K562 (cell line): ENCODE measurements around the gene RIT1. TPM values are rescaled to one million over a fixed set of nuclear protein-coding genes. Genes with fewer than 3 reads are reported as not detected.

ENCODE experiments used
- ATAC-seq: fragments of 200-7000 bp; cut with Tn5 transposase; 3 replicates; pipeline ENCODE4 v1.9.1; 2020; ENCODE audit warnings: moderate library complexity
- BruUV-seq: library from RNA; stranded (reverse); fragments of 400-500 nt; replicated peaks from 2 replicates; lab custom pipeline; 2021; lab: Mats Ljungman, UMichigan
- CTCF ChIA-PET: fragments of 300-600 bp; formaldehyde crosslinking; extraction: SDS; loops from one replicate; lab custom pipeline; 2021; ENCODE audit warnings: low intra/inter-chr PET ratio; lab: Yijun Ruan, JAX
- POLR2A ChIA-PET: fragments of 300-600, 350-650 bp; sonication (Branson Sonifier 250); formaldehyde crosslinking; extraction: SDS; loops from one replicate; lab custom pipeline; 2021; ENCODE audit warnings: antibody characterized with exemption, inconsistent platforms; lab: Yijun Ruan, JAX
- DNase-seq, 4 experiments: peaks; one replicate each; pipeline versions ENCODE4 v3.0.0 to v3.0.0-alpha.2; 2011 to 2018; ENCODE audit warnings: low spot score in 3 of 4, mixed read lengths in 3 of 4; ENCODE audit errors: extremely low read depth in 1 of 4
- FAIRE-seq: peaks from 2 replicates; lab custom pipeline; 2011; peaks lifted over from hg19 to GRCh38; lab: Jason Lieb, UNC
- H2AFZ ChIP-seq: 2 replicates; pipeline ENCODE4 v1.6.0; 2011; ENCODE audit warnings: low read depth, low read length, control low read depth, inconsistent platforms
- H3K27ac ChIP-seq: fragments of 200-600 bp; 3 replicates; pipeline ENCODE4 v1.8.0; 2011; ENCODE audit warnings: low read depth, mild to moderate bottlenecking, control low read depth, inconsistent platforms, low read length, moderate library complexity, mixed read lengths; ENCODE audit errors: extremely low read depth
- H3K27me3 ChIP-seq, 2 experiments: fragments of 300-600 bp in 1 of 2; 2 replicates in 1 of 2; 3 replicates in 1 of 2; pipeline versions ENCODE4 v1.6.0 to v1.8.0; 2011; ENCODE audit warnings: inconsistent platforms in 2 of 2, low read length in 2 of 2, mild to moderate bottlenecking in 1 of 2, mixed read lengths in 1 of 2, moderate library complexity in 1 of 2; ENCODE audit not compliant: control insufficient read depth in 2 of 2, insufficient read depth in 2 of 2
- H3K36me3 ChIP-seq: fragments of 300-600 bp; 3 replicates; pipeline ENCODE4 v1.8.0; 2011; ENCODE audit warnings: mild to moderate bottlenecking, low read length, inconsistent platforms; ENCODE audit not compliant: control insufficient read depth, insufficient read depth
- H3K4me1 ChIP-seq, 2 experiments: fragments of 200-600 bp in 1 of 2; replicated peaks in 1 of 2; 2 replicates in 1 of 2; 3 replicates in 1 of 2; pipeline versions ENCODE4 v1.5.1 to v1.8.0; 2011; ENCODE audit warnings: inconsistent platforms in 2 of 2, low read length in 2 of 2, mild to moderate bottlenecking in 1 of 2, mixed read lengths in 1 of 2, moderate library complexity in 1 of 2; ENCODE audit not compliant: control insufficient read depth in 2 of 2, insufficient read depth in 2 of 2
- H3K4me2 ChIP-seq: 2 replicates; pipeline ENCODE4 v1.6.1; 2011; ENCODE audit warnings: low read length, control low read depth, inconsistent platforms, mixed read lengths; ENCODE audit not compliant: insufficient read depth
- H3K4me3 ChIP-seq: fragments of 200-600 bp; sonication (generic), shearing (Covaris generic); 2 replicates; pipeline ENCODE4 v1.5.1; 2016; ENCODE audit warnings: control low read depth, inconsistent platforms
- H3K79me2 ChIP-seq: fragments of 200-600 bp; 3 replicates; pipeline ENCODE4 v1.8.0; 2011; ENCODE audit warnings: low read length, inconsistent platforms; ENCODE audit not compliant: control insufficient read depth, insufficient read depth
- H3K9ac ChIP-seq, 2 experiments: 2 replicates each; pipeline versions ENCODE4 v1.6.0 to v1.6.1; 2011; ENCODE audit warnings: low read depth in 2 of 2, low read length in 2 of 2, control low read depth in 1 of 2, inconsistent platforms in 1 of 2, mild to moderate bottlenecking in 1 of 2, mixed read lengths in 1 of 2; ENCODE audit not compliant: insufficient read depth in 1 of 2
- H3K9me1 ChIP-seq: one replicate; pipeline ENCODE4 v1.6.0; 2011; ENCODE audit warnings: inconsistent platforms, mild to moderate bottlenecking, low read length, moderate library complexity; ENCODE audit not compliant: control insufficient read depth, insufficient read depth
- H3K9me3 ChIP-seq: replicated peaks from 2 replicates; pipeline ENCODE4 v1.5.1; 2011; ENCODE audit warnings: low read depth, low read length, inconsistent platforms; ENCODE audit not compliant: control insufficient read depth, insufficient read depth
- H4K20me1 ChIP-seq: replicated peaks from 2 replicates; pipeline ENCODE4 v1.6.1; 2011; ENCODE audit warnings: low read length, inconsistent platforms, mixed read lengths; ENCODE audit not compliant: control insufficient read depth, insufficient read depth
- CEBPB ChIP-seq: fragments of 450-650 bp; IDR thresholded peaks from 2 replicates; pipeline ENCODE4 v1.6.1; 2016; ENCODE audit warnings: missing genetic modification characterization, missing compliant biosample characterization
- CEBPG ChIP-seq, 3 experiments: fragments of 200-800 bp in 1 of 3; sonication (Bioruptor generic) in 1 of 3; sonication (generic) in 1 of 3; formaldehyde crosslinking in 1 of 3; IDR thresholded peaks in 2 of 3; conservative IDR thresholded peaks in 1 of 3; 2 replicates each; pipeline versions ENCODE4 v1.6.1 to v1.8.0; 2016 to 2022; ENCODE audit warnings: missing compliant biosample characterization in 2 of 3, missing genetic modification characterization in 2 of 3, mild to moderate bottlenecking in 1 of 3, missing genetic modification reagents in 1 of 3
- FOXK2 ChIP-seq, 2 experiments: fragments of 450-650 bp; IDR thresholded peaks in 1 of 2; conservative IDR thresholded peaks in 1 of 2; 2 replicates each; pipeline ENCODE4 v1.6.1; 2016; ENCODE audit warnings: low read depth in 2 of 2, mild to moderate bottlenecking in 1 of 2
- KAT7 ChIP-seq: sonication (generic); formaldehyde crosslinking; IDR thresholded peaks from 2 replicates; pipeline ENCODE4 v1.8.0; 2022; ENCODE audit warnings: missing genetic modification reagents, mild to moderate bottlenecking, borderline replicate concordance
- MEF2D ChIP-seq: conservative IDR thresholded peaks from 2 replicates; pipeline ENCODE4 v1.6.1; 2016; ENCODE audit warnings: low read depth, missing genetic modification characterization, missing compliant biosample characterization
- MYBL2 ChIP-seq, 2 experiments: fragments of 450-650 bp in 1 of 2; sonication (generic) in 1 of 2; formaldehyde crosslinking in 1 of 2; IDR thresholded peaks; 2 replicates each; pipeline versions ENCODE4 v1.6.1 to v1.8.1; 2017 to 2022; ENCODE audit warnings: borderline replicate concordance in 1 of 2, inconsistent platforms in 1 of 2, low read depth in 1 of 2, mild to moderate bottlenecking in 1 of 2, missing genetic modification reagents in 1 of 2, moderate library complexity in 1 of 2
- RAD51 ChIP-seq: fragments of 450-650 bp; IDR thresholded peaks from 2 replicates; pipeline ENCODE4 v1.7.1; 2016; ENCODE audit warnings: low read depth, mild to moderate bottlenecking, borderline replicate concordance
- RB1 ChIP-seq: fragments of 450-650 bp; IDR thresholded peaks from 2 replicates; pipeline ENCODE4 v1.6.1; 2017; ENCODE audit warnings: low read depth, mild to moderate bottlenecking
- RUNX1 ChIP-seq: sonication (generic); IDR thresholded peaks from 2 replicates; pipeline ENCODE4 v1.6.1; 2016; ENCODE audit warnings: antibody characterized with exemption, low read depth
- SETDB1 ChIP-seq: IDR thresholded peaks from one replicate; pipeline ENCODE4 v1.6.1; 2012; ENCODE audit warnings: low read length, control low read depth, inconsistent platforms
- TBP ChIP-seq: optimal IDR thresholded peaks from 2 replicates; pipeline ENCODE3; 2011; ENCODE audit warnings: low read depth, low read length, improper control_type of control experiment
- TEAD1 ChIP-seq, 2 experiments: fragments of 450-650 bp in 1 of 2; sonication (generic) in 1 of 2; formaldehyde crosslinking; IDR thresholded peaks; 2 replicates each; pipeline versions ENCODE4 v1.4.0 to v1.8.0; 2020 to 2022; ENCODE audit warnings: mild to moderate bottlenecking in 2 of 2, missing genetic modification reagents in 1 of 2
- TEAD4 ChIP-seq, 2 experiments: sonication (generic) in 1 of 2; formaldehyde crosslinking in 1 of 2; IDR thresholded peaks; 2 replicates each; pipeline versions ENCODE4 v1.6.1 to v1.8.0; 2012 to 2022; ENCODE audit warnings: borderline replicate concordance in 1 of 2, inconsistent platforms in 1 of 2, low read length in 1 of 2, mild to moderate bottlenecking in 1 of 2, missing genetic modification reagents in 1 of 2
- WHSC1 ChIP-seq: IDR thresholded peaks from one replicate; pipeline ENCODE4 v1.6.1; 2012; ENCODE audit warnings: low read length, control low read depth, inconsistent platforms
- ZC3H4 ChIP-seq: sonication (generic); formaldehyde crosslinking; IDR thresholded peaks from 2 replicates; pipeline ENCODE4 v1.9.0; 2021; ENCODE audit warnings: missing genetic modification reagents, borderline replicate concordance
- ZNF197 ChIP-seq: fragments of 200-800 bp; sonication (Bioruptor generic); IDR thresholded peaks from 2 replicates; pipeline ENCODE4 v1.6.1; 2016; ENCODE audit warnings: low read depth, missing genetic modification characterization, missing compliant biosample characterization
- ZNF408 ChIP-seq: fragments of 250-450 bp; sonication (Bioruptor Pico); IDR thresholded peaks from 2 replicates; pipeline ENCODE4 v1.4.0; 2020; ENCODE audit warnings: low read depth, mild to moderate bottlenecking, moderate library complexity
- WGBS: fragments of 100-300 bp; shearing (Covaris generic); methylation state at CpG from one replicate; pipeline ENCODE4 v1.1.6; 2016; ENCODE audit warnings: low coverage, mixed read lengths; ENCODE audit not compliant: insufficient coverage; ENCODE audit errors: missing lambda C conversion rate; 5-methylcytosine and 5-hydroxymethylcytosine counted together
- in situ Hi-C: fragments of 300-500 bp; cut with MboI; formaldehyde crosslinking; loops from 4 replicates; pipeline ENCODE4 v1.15.0; 2018; ENCODE audit warnings: inconsistent platforms, mixed read lengths
- intact Hi-C: fragments of 100-400 bp; cut with micrococcal nuclease; formaldehyde crosslinking; loops from 2 replicates; pipeline ENCODE4 v1.14.2; 2022
- polyA plus RNA-seq, 8 experiments: library from polyadenylated mRNA; depleted of rRNA in 4 of 8; stranded (reverse) in 5 of 8; unstranded in 3 of 8; fragments of >200 nt; fragmentation: Nextera tagmentation in 2 of 8; fragmentation: Illumina TruSeq in 1 of 8; extraction: Ambion mirVana in 2 of 8; extraction: Trizol in 1 of 8; gene quantifications; 2 replicates each; pipeline versions ENCODE4 v1.2.1 to v1.2.3, GENCODE V29; 2011 to 2014; ENCODE audit warnings: inconsistent platforms in 1 of 8, missing spikeins in 1 of 8
- total RNA-seq, 7 experiments: library from RNA; depleted of rRNA in 6 of 7; stranded (reverse); fragments of >200 nt in 6 of 7; fragmentation: Illumina TruSeq in 2 of 7; extraction: Trizol in 2 of 7; gene quantifications; 2 replicates each; pipeline versions ENCODE4 v1.2.1 to v1.2.3, GENCODE V29; 2011 to 2021; ENCODE audit warnings: low replicate concordance in 1 of 7
- TF ChIP-seq, protein P1 (sequence below): fragments of 250-450 bp; sonication (Bioruptor Pico); IDR thresholded peaks from 2 replicates; pipeline ENCODE4 v1.8.0; 2022; ENCODE audit warnings: moderate library complexity, mild to moderate bottlenecking, inconsistent platforms
- TF ChIP-seq, protein P2 (sequence below), 3 experiments: IDR thresholded peaks in 2 of 3; conservative IDR thresholded peaks in 1 of 3; 2 replicates each; pipeline ENCODE4 v1.5.1; 2011 to 2012; ENCODE audit warnings: low read length in 3 of 3, mild to moderate bottlenecking in 3 of 3, control low read depth in 2 of 3, improper control_type of control experiment in 1 of 3, inconsistent platforms in 1 of 3, low read depth in 1 of 3, mixed read lengths in 1 of 3, moderate library complexity in 1 of 3; ENCODE audit not compliant: insufficient read depth in 2 of 3

The RIT1 gene
- total and polyA plus RNA-seq, 9 of the 15 experiments (the other 6 are each of a cell fraction or from before 2014, with no cell fraction given): 13.5 to 57.6 (median 22.9) TPM

DNA sequence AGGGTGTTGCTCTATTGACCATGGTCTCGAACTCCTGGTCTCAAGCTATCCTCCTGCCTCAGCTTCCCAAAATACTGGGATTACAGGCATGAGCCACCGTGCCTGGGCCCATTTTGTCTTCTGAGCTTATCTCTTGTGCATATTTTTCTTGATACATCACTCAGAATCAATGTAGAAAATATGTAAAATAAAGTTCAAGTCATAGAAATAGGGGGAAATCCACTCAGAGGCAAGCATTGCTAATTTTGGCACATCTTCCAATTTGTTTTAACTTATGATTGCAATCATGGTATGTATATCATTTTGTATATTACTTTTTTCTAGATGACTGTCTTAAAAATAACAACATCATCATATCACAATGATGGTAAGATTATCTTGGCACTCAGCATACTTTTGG is 21.6 kb downstream of the RIT1 start:
- BruUV-seq: no TSS peak
- WGBS: 18% methylated on average over 2 of the region's 2 CpGs
- no peaks in the 10 kb centered on the region for H3K79me2 ChIP-seq
- H3K9me1 ChIP-seq: no peaks in the 10 kb centered on the region
- ChIA-PET CTCF (no interaction called here), POLR2A (interaction anchor here (0.5 to 1.3 kb wide), 4 partner anchors 15 to 238 kb away, joined by 3 to 4 read pairs (median 3); no protein-coding TSS in a partner anchor)
- no peak overlapping the region for H3K4me2 ChIP-seq
- H3K4me1 ChIP-seq: peaks cover 0 to 11% of the 10 kb centered on the region in 2 experiments; a peak in 3 of 5 replicates
- in situ Hi-C loops: no loop called here
- ATAC-seq (no peak), DNase-seq (no peak), FAIRE-seq (no peak)
- no peak overlapping the region for H3K9ac ChIP-seq
- intact Hi-C loops: no loop called here
- H2AFZ ChIP-seq: no peak overlapping the region
- H3K27me3 ChIP-seq: no peaks in the 10 kb centered on the region
- H3K36me3 ChIP-seq: no peaks in the 10 kb centered on the region
- H3K27ac ChIP-seq: no peak overlapping the region
- H3K9me3 ChIP-seq: no peaks in the 10 kb centered on the region
- H4K20me1 ChIP-seq: no peaks in the 10 kb centered on the region
- H3K4me3 ChIP-seq: no peak overlapping the region
- TF ChIP-seq ZNF408 (CRISPR knock-in tag) (no peak), ZC3H4 (CRISPR knock-in tag) (no peak), KAT7 (CRISPR knock-in tag) (no peak), CEBPB (no peak), CEBPG (CRISPR knock-in tag; IDR thresholded peaks at IDR 0.05) (no peak), CEBPG (tag; conservative IDR thresholded peaks at IDR 0.05 in 1 of 2, IDR thresholded peaks at IDR 0.05 in 1 of 2) (no peak), RAD51 (no peak), MEF2D (tag) (no peak), RB1 (no peak), ZNF197 (CRISPR knock-in tag) (no peak), FOXK2 (conservative IDR thresholded peaks at IDR 0.05 in 1 of 2, IDR thresholded peaks at IDR 0.05 in 1 of 2; ENCODE audit: low read depth in 2 of 2) (no peak), MYBL2 (IDR thresholded peaks at IDR 0.05; ENCODE audit: low read depth) (no peak), MYBL2 (CRISPR knock-in tag; IDR thresholded peaks at IDR 0.05; ENCODE audit: borderline replicate concordance) (no peak), SETDB1 (no peak), WHSC1 (no peak), RUNX1 (no peak), TEAD1 (CRISPR knock-in tag; IDR thresholded peaks at IDR 0.05) (no peak), TEAD4 (IDR thresholded peaks at IDR 0.05; ENCODE audit: low read length) (no peak), TEAD4 (CRISPR knock-in tag; IDR thresholded peaks at IDR 0.05; ENCODE audit: borderline replicate concordance) (no peak), TBP (no peak)
- TF ChIP-seq, protein P1, sequence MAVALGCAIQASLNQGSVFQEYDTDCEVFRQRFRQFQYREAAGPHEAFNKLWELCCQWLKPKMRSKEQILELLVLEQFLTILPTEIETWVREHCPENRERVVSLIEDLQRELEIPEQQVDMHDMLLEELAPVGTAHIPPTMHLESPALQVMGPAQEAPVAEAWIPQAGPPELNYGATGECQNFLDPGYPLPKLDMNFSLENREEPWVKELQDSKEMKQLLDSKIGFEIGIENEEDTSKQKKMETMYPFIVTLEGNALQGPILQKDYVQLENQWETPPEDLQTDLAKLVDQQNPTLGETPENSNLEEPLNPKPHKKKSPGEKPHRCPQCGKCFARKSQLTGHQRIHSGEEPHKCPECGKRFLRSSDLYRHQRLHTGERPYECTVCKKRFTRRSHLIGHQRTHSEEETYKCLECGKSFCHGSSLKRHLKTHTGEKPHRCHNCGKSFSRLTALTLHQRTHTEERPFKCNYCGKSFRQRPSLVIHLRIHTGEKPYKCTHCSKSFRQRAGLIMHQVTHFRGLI (CRISPR knock-in tag): no peak
- TF ChIP-seq, protein P2, sequence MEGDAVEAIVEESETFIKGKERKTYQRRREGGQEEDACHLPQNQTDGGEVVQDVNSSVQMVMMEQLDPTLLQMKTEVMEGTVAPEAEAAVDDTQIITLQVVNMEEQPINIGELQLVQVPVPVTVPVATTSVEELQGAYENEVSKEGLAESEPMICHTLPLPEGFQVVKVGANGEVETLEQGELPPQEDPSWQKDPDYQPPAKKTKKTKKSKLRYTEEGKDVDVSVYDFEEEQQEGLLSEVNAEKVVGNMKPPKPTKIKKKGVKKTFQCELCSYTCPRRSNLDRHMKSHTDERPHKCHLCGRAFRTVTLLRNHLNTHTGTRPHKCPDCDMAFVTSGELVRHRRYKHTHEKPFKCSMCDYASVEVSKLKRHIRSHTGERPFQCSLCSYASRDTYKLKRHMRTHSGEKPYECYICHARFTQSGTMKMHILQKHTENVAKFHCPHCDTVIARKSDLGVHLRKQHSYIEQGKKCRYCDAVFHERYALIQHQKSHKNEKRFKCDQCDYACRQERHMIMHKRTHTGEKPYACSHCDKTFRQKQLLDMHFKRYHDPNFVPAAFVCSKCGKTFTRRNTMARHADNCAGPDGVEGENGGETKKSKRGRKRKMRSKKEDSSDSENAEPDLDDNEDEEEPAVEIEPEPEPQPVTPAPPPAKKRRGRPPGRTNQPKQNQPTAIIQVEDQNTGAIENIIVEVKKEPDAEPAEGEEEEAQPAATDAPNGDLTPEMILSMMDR (IDR thresholded peaks at IDR 0.05 in 2 of 3, conservative IDR thresholded peaks at IDR 0.05 in 1 of 3; ENCODE audit: insufficient read depth in 2 of 3, low read depth in 1 of 3, low read length in 3 of 3): no peak
